Keratinocyte (primary cell): ENCODE data around the gene SIVA1. TPM values are rescaled to one million over a fixed set of nuclear protein-coding genes. Genes with fewer than 3 reads are reported as not detected.

Experiments used
- DNase-seq: peaks from one replicate; pipeline ENCODE4 v3.0.0-alpha.2; 2011; ENCODE audit warnings: low read depth, missing footprints, low spot score
- FAIRE-seq: peaks from 2 replicates; lab custom pipeline; 2011; peaks lifted over from hg19 to GRCh38; lab: Jason Lieb, UNC
- H2AFZ ChIP-seq: 2 replicates; pipeline ENCODE4 v1.6.0; 2012; ENCODE audit warnings: low read length, control low read depth, inconsistent platforms; ENCODE audit not compliant: control insufficient read depth
- H3K27ac ChIP-seq: 2 replicates; pipeline ENCODE4 v1.5.1; 2011; ENCODE audit warnings: low read length; ENCODE audit not compliant: control insufficient read depth, insufficient read depth
- H3K27me3 ChIP-seq: 3 replicates; pipeline ENCODE4 v1.6.0; 2011; ENCODE audit warnings: low read length; ENCODE audit not compliant: control insufficient read depth, insufficient read depth; ENCODE audit errors: extremely low read depth
- H3K36me3 ChIP-seq, 2 experiments: 2 replicates in 1 of 2; 3 replicates in 1 of 2; pipeline ENCODE4 v1.5.1; 2011; ENCODE audit warnings: low read length in 2 of 2, mild to moderate bottlenecking in 1 of 2; ENCODE audit not compliant: control insufficient read depth in 2 of 2, insufficient read depth in 2 of 2; ENCODE audit errors: extremely low read depth in 1 of 2
- H3K4me1 ChIP-seq: 3 replicates; pipeline ENCODE4 v1.5.1; 2011; ENCODE audit warnings: low read length; ENCODE audit not compliant: control insufficient read depth, insufficient read depth; ENCODE audit errors: extremely low read depth
- H3K4me2 ChIP-seq: 3 replicates; pipeline ENCODE4 v1.6.0; 2011; ENCODE audit warnings: low read depth, low read length; ENCODE audit not compliant: control insufficient read depth, insufficient read depth; ENCODE audit errors: extremely low read depth
- H3K4me3 ChIP-seq, 3 experiments: fragments of 200-600 bp in 1 of 3; sonication (generic) in 1 of 3; 2 replicates in 2 of 3; 3 replicates in 1 of 3; pipeline ENCODE4 v1.5.1; 2011 to 2016; ENCODE audit warnings: low read length in 3 of 3, mild to moderate bottlenecking in 3 of 3, control low read depth in 2 of 3, inconsistent platforms in 1 of 3, low read depth in 1 of 3, mixed read lengths in 1 of 3, mixed run types in 1 of 3, moderate library complexity in 1 of 3; ENCODE audit not compliant: control insufficient read depth in 2 of 3, insufficient read depth in 2 of 3; ENCODE audit errors: extremely low read depth in 1 of 3
- H3K79me2 ChIP-seq: 2 replicates; pipeline ENCODE4 v1.6.0; 2012; ENCODE audit warnings: low read length; ENCODE audit not compliant: control insufficient read depth, insufficient read depth
- H3K9ac ChIP-seq: 3 replicates; pipeline ENCODE4 v1.6.0; 2011; ENCODE audit warnings: low read length; ENCODE audit not compliant: control insufficient read depth, insufficient read depth; ENCODE audit errors: extremely low read depth
- H3K9me1 ChIP-seq: 3 replicates; pipeline ENCODE4 v1.6.0; 2011; ENCODE audit warnings: low read length; ENCODE audit not compliant: control insufficient read depth, insufficient read depth; ENCODE audit errors: extremely low read depth
- H3K9me3 ChIP-seq: 2 replicates; pipeline ENCODE4 v1.5.1; 2012; ENCODE audit warnings: low read depth, low read length; ENCODE audit not compliant: control insufficient read depth
- H4K20me1 ChIP-seq: 3 replicates; pipeline ENCODE4 v1.6.0; 2011; ENCODE audit warnings: low read length; ENCODE audit not compliant: control insufficient read depth, insufficient read depth; ENCODE audit errors: extremely low read depth
- EZH2 ChIP-seq: IDR thresholded peaks from one replicate; pipeline ENCODE4 v1.6.1; 2012; ENCODE audit warnings: inconsistent platforms, mild to moderate bottlenecking, low read length, moderate library complexity
- dilution Hi-C: fragments of 300-500 bp; cut with MboI; formaldehyde crosslinking; loops from one replicate; pipeline ENCODE4 v1.7.0; 2020; ENCODE audit warnings: low sequenced_read_pairs; ENCODE audit not compliant: extremely low pct_ligation_motif_present
- polyA plus RNA-seq, 5 experiments: library from polyadenylated mRNA; depleted of rRNA in 3 of 5; stranded (reverse) in 3 of 5; stranded (forward) in 1 of 5; unstranded in 1 of 5; fragments of >200 nt; gene quantifications; 1 replicate in 1 of 5; 2 replicates in 3 of 5; 3 replicates in 1 of 5; pipeline versions ENCODE4 v1.2.1 to v1.2.3, GENCODE V29; 2011 to 2012; ENCODE audit warnings: missing spikeins in 2 of 5, low read depth in 1 of 5, low replicate concordance in 1 of 5
- TF ChIP-seq, protein P1 (sequence below), 3 experiments: IDR thresholded peaks in 1 of 3; conservative IDR thresholded peaks in 1 of 3; optimal IDR thresholded peaks in 1 of 3; 2 replicates in 2 of 3; 3 replicates in 1 of 3; pipeline versions ENCODE3 to v1.5.1; 2011; ENCODE audit warnings: low read length in 3 of 3, mild to moderate bottlenecking in 3 of 3, moderate library complexity in 2 of 3, control low read depth in 1 of 3, inconsistent platforms in 1 of 3; ENCODE audit not compliant: insufficient read depth in 2 of 3; ENCODE audit errors: extremely low read depth in 1 of 3

Gene SIVA1
- polyA plus RNA-seq, 1 donor (not counting 4 experiments of a cell fraction or from before 2014, with no cell fraction given), result 35.3 TPM

DNA sequence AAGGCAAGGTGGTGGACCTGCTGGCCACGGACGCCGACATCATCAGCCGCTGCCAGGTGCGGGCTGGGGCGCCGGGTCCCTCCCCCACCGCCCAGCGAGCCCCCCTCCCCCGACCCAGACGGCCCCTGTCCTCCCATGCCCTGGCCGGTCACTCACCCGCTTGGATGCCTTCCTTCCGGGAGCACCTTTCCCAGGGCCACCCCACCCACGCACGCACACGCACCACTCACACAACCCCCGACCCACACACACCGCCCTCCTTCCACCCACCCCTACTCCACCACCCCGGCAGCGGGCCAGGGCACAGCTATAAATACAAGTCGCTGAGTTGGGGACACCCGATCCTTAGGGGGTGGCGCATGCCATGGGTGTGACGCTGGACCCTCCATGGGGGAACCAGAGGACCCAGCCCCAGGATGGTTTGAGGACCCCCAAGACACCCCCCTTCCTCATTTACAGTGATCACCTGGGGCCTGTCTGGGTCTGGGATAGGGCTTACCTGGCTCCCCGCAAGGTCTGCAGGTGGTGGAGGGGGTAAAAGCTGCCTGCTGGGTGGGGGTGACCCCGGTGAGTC is 28.5 kb upstream of the SIVA1 start:
- peaks cover 0 to 6% of the 10 kb centered on the region in 2 experiments for H3K36me3 ChIP-seq
- no peaks in the 10 kb centered on the region for H3K9me1 ChIP-seq
- peak overlapping the region; percentile 56 for H3K4me2 ChIP-seq
- peaks cover 6% of the 10 kb centered on the region for H3K4me1 ChIP-seq
- H3K79me2 ChIP-seq, result no peaks in the 10 kb centered on the region
- FAIRE-seq (no peak), DNase-seq (no peak)
- H3K27ac ChIP-seq, result no peak overlapping the region
- H3K27me3 ChIP-seq, result peaks cover 5% of the 10 kb centered on the region
- H3K9me3 ChIP-seq, result no peaks in the 10 kb centered on the region
- no peak overlapping the region for H2AFZ ChIP-seq
- H3K9ac ChIP-seq, result no peak overlapping the region
- peaks cover 7% of the 10 kb centered on the region for H4K20me1 ChIP-seq
- TF ChIP-seq, protein P1, sequence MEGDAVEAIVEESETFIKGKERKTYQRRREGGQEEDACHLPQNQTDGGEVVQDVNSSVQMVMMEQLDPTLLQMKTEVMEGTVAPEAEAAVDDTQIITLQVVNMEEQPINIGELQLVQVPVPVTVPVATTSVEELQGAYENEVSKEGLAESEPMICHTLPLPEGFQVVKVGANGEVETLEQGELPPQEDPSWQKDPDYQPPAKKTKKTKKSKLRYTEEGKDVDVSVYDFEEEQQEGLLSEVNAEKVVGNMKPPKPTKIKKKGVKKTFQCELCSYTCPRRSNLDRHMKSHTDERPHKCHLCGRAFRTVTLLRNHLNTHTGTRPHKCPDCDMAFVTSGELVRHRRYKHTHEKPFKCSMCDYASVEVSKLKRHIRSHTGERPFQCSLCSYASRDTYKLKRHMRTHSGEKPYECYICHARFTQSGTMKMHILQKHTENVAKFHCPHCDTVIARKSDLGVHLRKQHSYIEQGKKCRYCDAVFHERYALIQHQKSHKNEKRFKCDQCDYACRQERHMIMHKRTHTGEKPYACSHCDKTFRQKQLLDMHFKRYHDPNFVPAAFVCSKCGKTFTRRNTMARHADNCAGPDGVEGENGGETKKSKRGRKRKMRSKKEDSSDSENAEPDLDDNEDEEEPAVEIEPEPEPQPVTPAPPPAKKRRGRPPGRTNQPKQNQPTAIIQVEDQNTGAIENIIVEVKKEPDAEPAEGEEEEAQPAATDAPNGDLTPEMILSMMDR (optimal IDR thresholded peaks at IDR 0.05 in 1 of 3, IDR thresholded peaks at IDR 0.05 in 1 of 3, conservative IDR thresholded peaks at IDR 0.05 in 1 of 3; ENCODE audit: extremely low read depth in 1 of 3, insufficient read depth in 2 of 3, low read length in 3 of 3), result no peak
- TF ChIP-seq EZH2, result no peak
- peak overlapping the region in 2 of 3 experiments; percentile 34 to 46 for H3K4me3 ChIP-seq
- dilution Hi-C loops, result no loop called here

DNA sequence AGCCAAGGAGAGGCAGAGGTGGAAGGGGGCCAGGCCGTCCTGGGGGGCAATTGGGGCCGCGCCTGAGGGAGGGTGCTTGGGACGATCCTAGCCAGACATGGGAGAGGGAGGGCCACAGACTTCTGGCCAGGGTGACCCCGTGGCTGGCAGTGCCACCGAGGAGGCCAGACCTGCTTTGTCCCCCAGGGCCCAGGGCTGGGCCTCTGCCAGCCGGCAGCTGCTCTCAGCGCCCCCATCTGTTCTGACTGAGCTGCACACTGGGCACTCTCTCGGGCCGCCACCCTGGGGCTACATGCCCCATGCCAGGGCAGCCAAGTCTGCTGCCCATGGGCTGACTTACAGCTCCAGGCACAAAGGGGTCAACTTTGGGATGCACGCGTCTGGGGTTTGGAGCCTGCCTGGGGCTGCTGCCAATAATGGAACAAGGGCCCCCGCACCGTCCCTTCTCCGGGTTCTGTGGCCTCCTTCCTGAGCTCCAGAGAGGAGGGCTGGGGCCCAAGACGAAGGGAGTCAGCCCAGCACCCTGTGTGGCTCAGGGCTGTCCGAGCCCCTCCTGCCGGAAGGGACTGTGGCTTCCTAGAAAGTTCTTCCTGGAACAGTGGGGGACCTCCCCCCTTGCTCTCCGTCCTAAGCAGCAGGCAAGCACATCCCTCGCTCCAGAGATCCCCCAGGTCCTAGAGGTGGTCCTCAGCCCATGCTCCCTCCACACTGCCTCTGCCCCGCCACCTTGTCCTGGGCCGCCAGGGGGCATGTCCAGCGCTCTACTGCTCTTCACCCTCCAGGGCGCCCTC is 27.8 kb upstream of the SIVA1 start:
- H3K9ac ChIP-seq, result no peak overlapping the region
- no peak overlapping the region for H3K27ac ChIP-seq

More for the DNA sequence above, 27.8 kb upstream of the SIVA1 start:
- DNase-seq, result no peak
- Histone ChIP-seq H3K27me3 (peaks cover 5% of the 10 kb centered on the region), H3K4me3 (peak overlapping the region in 1 of 3 experiments; percentile 34), H3K79me2 (no peaks in the 10 kb centered on the region), H3K4me2 (peak overlapping the region; percentile 16), H3K4me1 (peaks cover 6% of the 10 kb centered on the region), H3K9me1 (no peaks in the 10 kb centered on the region), H3K36me3 (peaks cover 0 to 4% of the 10 kb centered on the region in 2 experiments), H2AFZ (no peak overlapping the region), H4K20me1 (peaks cover 3% of the 10 kb centered on the region), H3K9me3 (no peaks in the 10 kb centered on the region)
- no peak for FAIRE-seq
- no peak for TF ChIP-seq EZH2
- TF ChIP-seq, protein P1 (optimal IDR thresholded peaks at IDR 0.05 in 1 of 3, IDR thresholded peaks at IDR 0.05 in 1 of 3, conservative IDR thresholded peaks at IDR 0.05 in 1 of 3; ENCODE audit: extremely low read depth in 1 of 3, insufficient read depth in 2 of 3, low read length in 3 of 3), result peak in 2 of 3 experiments; percentile 15 to 16
- dilution Hi-C loops, result no loop called here
